Activated CD4-positive, alpha-beta T cell treated with anti-CD3 and anti-CD28 coated beads, Interleukin-2, amount 10 ng/mL, durations not matched to agents 24 days and 14 days (primary cell): ENCODE data around the gene ARID2. TPM values are rescaled to one million over a fixed set of nuclear protein-coding genes. Genes with fewer than 3 reads are reported as not detected.
A peak's percentile ranks its signal among the peaks of the same experiment; 100 is the strongest.

Source experiments
- DNase-seq: peaks from one replicate; pipeline ENCODE4 v3.0.0; 2022
- H3K27ac Mint-ChIP-seq: one replicate; pipeline ENCODE4 v1.8.0; 2022; ENCODE audit warnings: mild to moderate bottlenecking, mixed read lengths
- H3K27me3 Mint-ChIP-seq: one replicate; pipeline ENCODE4 v1.8.0; 2022; ENCODE audit warnings: mixed read lengths
- H3K36me3 Mint-ChIP-seq: one replicate; pipeline ENCODE4 v1.8.0; 2022; ENCODE audit warnings: low read depth, mild to moderate bottlenecking, mixed read lengths
- H3K4me1 Mint-ChIP-seq: one replicate; pipeline ENCODE4 v1.8.0; 2021; ENCODE audit warnings: mixed read lengths
- H3K4me3 Mint-ChIP-seq: one replicate; pipeline ENCODE4 v1.8.0; 2022; ENCODE audit warnings: mild to moderate bottlenecking, moderate library complexity, mixed read lengths
- H3K9me3 Mint-ChIP-seq: one replicate; pipeline ENCODE4 v1.8.0; 2021; ENCODE audit warnings: mixed read lengths
- intact Hi-C: fragments of 100-400 bp; cut with micrococcal nuclease; formaldehyde crosslinking; loops from one replicate; pipeline ENCODE4 v1.15.1; 2023
- total RNA-seq: library from RNA; stranded (reverse); gene quantifications from 2 replicates; pipeline ENCODE4 v1.2.3, GENCODE V29; 2022

The ARID2 gene
- total RNA-seq, 1 donor from 2014 or later = 36.4 TPM

DNA sequence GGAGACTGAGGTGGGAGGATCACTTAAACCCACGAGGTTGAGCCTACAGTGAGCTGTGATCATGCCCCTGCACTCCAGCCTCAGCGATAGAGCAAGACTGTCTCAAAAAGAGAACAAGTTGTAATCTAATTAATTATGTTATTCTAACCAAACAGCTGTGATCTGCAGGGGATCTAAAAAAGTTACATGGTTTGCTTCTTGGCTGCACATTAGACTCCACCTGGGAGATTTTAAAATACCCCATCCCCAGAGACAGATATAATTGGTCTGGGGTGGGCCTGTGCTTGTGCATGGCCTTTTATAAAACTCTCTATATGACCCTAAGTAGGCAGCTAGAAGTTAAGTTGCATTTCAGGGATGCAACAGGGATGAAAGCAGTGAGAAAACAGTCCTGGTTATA lies 184.1 kb downstream of the ARID2 start:
- Mint-ChIP-seq H3K27ac (no peak overlapping the region), H3K9me3 (no peaks in the 10 kb centered on the region), H3K27me3 (no peaks in the 10 kb centered on the region)

DNA sequence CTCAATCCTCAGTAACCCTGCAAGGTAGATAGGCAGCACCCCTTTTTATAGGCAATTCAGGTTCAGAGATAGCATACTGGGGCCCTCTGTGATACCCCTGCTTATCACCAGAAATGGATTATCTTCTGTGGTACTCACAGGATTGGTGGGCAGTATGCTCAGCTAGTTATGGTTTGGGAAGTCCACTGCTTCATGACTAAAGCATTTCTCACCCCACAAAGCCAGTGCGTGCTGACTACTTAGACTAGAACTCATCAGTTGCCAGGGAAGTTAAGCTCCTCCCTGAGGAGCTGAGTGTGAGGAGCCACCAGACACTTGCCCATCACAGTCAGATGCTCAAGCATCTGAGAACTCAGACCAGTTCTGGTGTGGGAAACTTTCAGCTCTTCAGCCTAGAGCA lies 184.6 kb downstream of the ARID2 start:
- no peaks in the 10 kb centered on the region for H3K27me3 Mint-ChIP-seq
- intact Hi-C loops = no loop called here
- H3K4me1 Mint-ChIP-seq = no peaks in the 10 kb centered on the region
- H3K27ac Mint-ChIP-seq = no peak overlapping the region
- peaks cover 17% of the 10 kb centered on the region for H3K36me3 Mint-ChIP-seq
- H3K9me3 Mint-ChIP-seq = no peaks in the 10 kb centered on the region
- DNase-seq = no peak
- H3K4me3 Mint-ChIP-seq = no peak overlapping the region

More for the DNA sequence above, 184.1 kb downstream of the ARID2 start:
- no peak for DNase-seq
- intact Hi-C loops = no loop called here
- Mint-ChIP-seq H3K4me3 (no peak overlapping the region), H3K4me1 (no peaks in the 10 kb centered on the region), H3K36me3 (peaks cover 16% of the 10 kb centered on the region)

DNA sequence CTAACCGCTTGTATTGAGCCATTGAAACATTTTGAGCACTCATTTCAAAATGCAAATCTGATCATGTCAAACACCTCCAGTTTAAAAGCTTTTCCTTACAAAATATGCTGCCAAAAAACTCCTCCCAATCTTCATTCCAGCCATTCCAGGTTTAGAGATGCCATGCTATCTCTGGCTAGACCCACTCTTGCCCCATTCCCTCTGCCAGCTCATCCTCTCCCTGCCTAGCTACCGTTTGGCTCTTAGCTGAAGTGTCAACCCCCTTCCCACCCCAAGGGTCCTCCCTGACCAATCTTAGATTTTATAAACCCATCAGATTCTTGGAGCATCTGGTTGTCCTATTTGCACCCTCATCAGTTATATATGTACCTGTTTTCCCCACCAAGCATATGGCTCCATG lies 185.9 kb downstream of the ARID2 start:
- DNase-seq = no peak
- Mint-ChIP-seq H3K36me3 (peaks cover 14% of the 10 kb centered on the region), H3K27ac (no peak overlapping the region), H3K27me3 (no peaks in the 10 kb centered on the region), H3K9me3 (no peaks in the 10 kb centered on the region), H3K4me1 (no peaks in the 10 kb centered on the region), H3K4me3 (no peak overlapping the region)
- intact Hi-C loops = no loop called here

DNA sequence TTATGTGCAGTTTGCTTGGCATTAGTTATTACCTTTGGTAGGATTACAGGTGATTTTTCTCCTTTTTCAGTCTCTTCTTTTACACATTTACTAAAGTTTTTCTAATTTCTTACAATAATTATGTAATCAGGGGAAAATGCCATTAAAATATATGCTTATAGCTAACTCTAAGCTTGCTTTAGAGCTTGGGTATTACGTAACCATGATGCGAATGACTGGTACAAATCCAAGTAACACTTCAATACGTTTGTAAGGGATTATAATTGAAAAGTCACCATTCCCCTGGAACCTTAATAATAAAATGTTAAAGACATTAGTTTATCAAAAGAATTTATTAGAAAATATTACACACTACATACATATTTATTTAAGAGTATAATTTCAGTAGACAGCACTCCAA lies 189.3 kb downstream of the ARID2 start:
- intact Hi-C loops = no loop called here
- H3K27me3 Mint-ChIP-seq = no peaks in the 10 kb centered on the region
- H3K27ac Mint-ChIP-seq = no peak overlapping the region
- H3K4me3 Mint-ChIP-seq = no peak overlapping the region
- H3K4me1 Mint-ChIP-seq = no peaks in the 10 kb centered on the region
- DNase-seq = no peak
- H3K9me3 Mint-ChIP-seq = no peaks in the 10 kb centered on the region
- peaks cover 30% of the 10 kb centered on the region for H3K36me3 Mint-ChIP-seq

DNA sequence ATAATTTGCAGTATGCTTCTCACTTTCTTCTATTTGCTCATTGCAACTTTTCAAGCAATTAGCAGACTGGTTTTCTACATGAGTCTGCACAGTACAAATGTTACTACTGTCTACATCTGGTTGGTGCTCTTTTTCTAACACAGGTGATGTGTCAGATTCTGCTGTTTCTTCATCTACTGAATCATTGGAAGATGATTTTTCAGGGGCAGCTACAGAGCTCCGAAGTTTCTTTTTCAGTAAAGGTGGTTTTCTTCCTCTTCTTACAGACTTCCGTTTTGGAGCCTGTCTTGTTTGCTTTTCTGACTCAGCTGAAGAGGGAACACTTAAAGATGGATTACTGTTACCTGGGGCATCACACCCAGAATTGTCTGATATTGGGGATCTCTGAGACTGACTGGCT lies 198.8 kb downstream of the ARID2 start:
- intact Hi-C loops = no loop called here
- peaks cover 3% of the 10 kb centered on the region for H3K4me1 Mint-ChIP-seq
- H3K36me3 Mint-ChIP-seq = peaks cover 55% of the 10 kb centered on the region
- H3K9me3 Mint-ChIP-seq = no peaks in the 10 kb centered on the region
- peak overlapping the region; percentile 1 for H3K4me3 Mint-ChIP-seq
- DNase-seq = no peak
- H3K27me3 Mint-ChIP-seq = no peaks in the 10 kb centered on the region
- no peak overlapping the region for H3K27ac Mint-ChIP-seq

DNA sequence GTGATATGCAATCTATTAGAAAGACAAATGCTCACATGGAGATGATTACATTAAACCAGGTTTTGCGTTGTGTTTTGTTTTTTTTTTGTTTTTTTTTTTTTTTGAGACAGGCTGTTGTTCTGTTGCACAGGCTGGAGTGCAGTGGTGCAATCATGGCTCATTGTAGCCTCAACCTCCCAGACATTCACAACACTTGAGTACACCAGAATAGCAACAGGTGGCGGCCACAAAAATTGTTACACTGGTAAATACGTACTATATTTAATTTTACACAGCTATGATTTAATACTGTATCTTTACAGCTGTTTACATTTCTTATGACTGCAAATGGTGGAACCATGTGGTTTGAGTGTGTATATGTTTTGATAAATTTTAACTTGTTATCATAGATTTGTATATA lies 200.9 kb downstream of the ARID2 start:
- DNase-seq = peak; percentile 5
- Mint-ChIP-seq H3K27ac (no peak overlapping the region), H3K9me3 (no peaks in the 10 kb centered on the region), H3K4me3 (no peak overlapping the region), H3K4me1 (peaks cover 3% of the 10 kb centered on the region), H3K36me3 (peaks cover 48% of the 10 kb centered on the region), H3K27me3 (no peaks in the 10 kb centered on the region)
- intact Hi-C loops = no loop called here

DNA sequence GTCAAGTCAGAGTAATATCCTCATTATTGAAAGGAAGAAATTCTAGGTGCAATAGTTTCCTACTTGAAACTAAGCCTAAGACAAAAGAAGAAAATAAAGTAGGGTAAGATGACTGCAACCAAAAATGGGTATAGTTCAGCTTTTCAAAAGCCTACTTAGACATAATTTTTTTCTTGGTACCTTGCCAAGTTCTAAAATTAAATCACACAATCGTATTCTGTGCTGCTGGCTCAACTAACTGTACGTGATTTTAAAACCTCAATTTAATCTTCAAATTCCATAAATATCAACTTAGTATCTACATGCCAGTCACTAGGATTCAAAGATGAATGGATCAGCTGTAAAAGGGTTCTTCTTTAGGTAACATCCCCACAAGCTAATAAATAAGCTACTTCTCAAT lies 204.0 kb downstream of the ARID2 start:
- intact Hi-C loops = no loop called here
- Mint-ChIP-seq H3K27me3 (no peaks in the 10 kb centered on the region), H3K4me3 (no peak overlapping the region), H3K27ac (no peak overlapping the region), H3K36me3 (peaks cover 33% of the 10 kb centered on the region), H3K9me3 (no peaks in the 10 kb centered on the region), H3K4me1 (peaks cover 4% of the 10 kb centered on the region)
- no peak for DNase-seq

DNA sequence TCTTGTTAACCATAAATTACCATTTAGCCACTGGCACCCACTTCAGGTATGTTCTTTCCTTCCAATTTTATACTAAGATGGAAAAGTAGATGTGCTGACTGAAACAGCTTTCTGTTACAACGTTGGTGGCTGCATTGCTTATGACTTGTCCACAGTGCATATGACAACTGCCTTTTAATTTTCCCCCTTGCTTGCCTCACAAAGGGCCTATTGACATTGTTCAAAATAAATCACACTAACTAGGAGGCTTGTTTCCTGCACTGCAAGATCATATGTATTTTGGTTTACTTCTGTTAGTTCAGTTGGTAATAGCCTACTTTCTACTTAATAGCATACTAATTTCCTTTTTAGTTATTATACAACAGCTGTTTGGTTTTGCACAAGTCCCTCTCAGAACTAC lies 205.4 kb downstream of the ARID2 start:
- Mint-ChIP-seq H3K4me3 (no peak overlapping the region), H3K27ac (no peak overlapping the region), H3K36me3 (peaks cover 32% of the 10 kb centered on the region), H3K4me1 (peaks cover 4% of the 10 kb centered on the region), H3K9me3 (no peaks in the 10 kb centered on the region), H3K27me3 (no peaks in the 10 kb centered on the region)
- no peak for DNase-seq
- intact Hi-C loops = no loop called here

DNA sequence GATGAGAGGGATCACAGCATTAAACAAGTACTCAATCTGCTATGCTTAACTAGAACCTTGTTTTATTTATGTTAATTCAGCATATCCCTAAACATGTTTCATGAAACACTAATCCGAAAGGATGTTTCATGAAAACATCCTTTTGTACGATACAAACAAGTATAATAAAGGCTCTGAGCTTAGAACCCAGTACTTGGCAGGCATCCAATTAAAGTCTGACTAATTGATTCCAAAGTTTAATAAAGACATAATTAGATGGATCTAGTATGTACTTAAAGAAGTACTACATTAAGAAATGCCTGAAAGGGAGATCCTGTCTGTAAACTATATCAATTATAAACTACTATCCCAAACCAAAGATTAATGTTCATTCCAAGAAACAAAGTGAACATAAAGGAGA lies 209.1 kb downstream of the ARID2 start:
- Mint-ChIP-seq H3K9me3 (peaks cover 11% of the 10 kb centered on the region), H3K4me1 (peaks cover 4% of the 10 kb centered on the region), H3K4me3 (no peak overlapping the region), H3K36me3 (peaks cover 42% of the 10 kb centered on the region), H3K27ac (no peak overlapping the region), H3K27me3 (no peaks in the 10 kb centered on the region)
- intact Hi-C loops = no loop called here
- no peak for DNase-seq

DNA sequence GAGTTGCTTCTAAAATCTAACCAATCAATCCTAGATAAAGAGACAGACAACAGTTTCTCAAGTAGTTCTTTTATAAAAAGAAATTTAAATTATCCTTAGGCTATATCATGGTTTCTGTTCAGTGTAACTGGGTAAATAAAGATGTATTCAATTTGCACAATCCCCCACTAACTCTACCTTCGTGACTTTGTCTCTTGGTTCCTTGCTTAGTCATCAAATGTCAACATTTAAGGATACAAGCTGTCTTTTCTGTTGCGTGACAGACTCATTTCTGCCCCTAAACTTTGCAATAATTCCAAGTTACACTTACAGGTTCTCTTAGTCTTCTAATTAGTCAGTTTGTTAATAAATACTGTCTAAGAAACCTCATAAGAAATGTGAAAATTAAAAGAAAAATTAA lies 210.3 kb downstream of the ARID2 start:
- no peak overlapping the region for H3K4me3 Mint-ChIP-seq
- H3K9me3 Mint-ChIP-seq = peaks cover 11% of the 10 kb centered on the region
- H3K36me3 Mint-ChIP-seq = peaks cover 53% of the 10 kb centered on the region
- no peak overlapping the region for H3K27ac Mint-ChIP-seq
- H3K27me3 Mint-ChIP-seq = no peaks in the 10 kb centered on the region
- peaks cover 4% of the 10 kb centered on the region for H3K4me1 Mint-ChIP-seq
- no peak for DNase-seq
- intact Hi-C loops = no loop called here

DNA sequence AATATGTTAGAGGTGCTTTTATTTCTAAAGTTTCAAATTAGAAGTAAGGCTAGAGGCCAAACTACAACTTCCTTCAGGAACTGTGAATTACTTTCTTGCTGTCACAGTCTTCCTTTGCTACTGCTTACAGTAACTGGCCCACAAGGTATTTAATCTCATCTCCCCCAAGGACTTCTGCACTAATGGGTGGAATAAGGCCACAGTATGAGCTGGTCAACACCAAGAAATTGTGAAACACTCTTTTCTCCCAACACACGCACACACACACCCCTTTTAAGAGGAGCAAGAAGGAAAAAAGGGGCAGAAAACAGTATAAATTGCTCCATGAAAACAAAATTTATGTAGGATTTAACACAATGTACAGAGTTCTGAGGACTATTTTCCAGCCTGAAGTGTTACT lies 215.3 kb downstream of the ARID2 start:
- intact Hi-C loops = no loop called here
- Mint-ChIP-seq H3K4me3 (no peak overlapping the region), H3K27me3 (no peaks in the 10 kb centered on the region), H3K27ac (peak overlapping the region; percentile 5), H3K9me3 (peaks cover 11% of the 10 kb centered on the region), H3K36me3 (peaks cover 74% of the 10 kb centered on the region), H3K4me1 (peaks cover 3% of the 10 kb centered on the region)
- no peak for DNase-seq

DNA sequence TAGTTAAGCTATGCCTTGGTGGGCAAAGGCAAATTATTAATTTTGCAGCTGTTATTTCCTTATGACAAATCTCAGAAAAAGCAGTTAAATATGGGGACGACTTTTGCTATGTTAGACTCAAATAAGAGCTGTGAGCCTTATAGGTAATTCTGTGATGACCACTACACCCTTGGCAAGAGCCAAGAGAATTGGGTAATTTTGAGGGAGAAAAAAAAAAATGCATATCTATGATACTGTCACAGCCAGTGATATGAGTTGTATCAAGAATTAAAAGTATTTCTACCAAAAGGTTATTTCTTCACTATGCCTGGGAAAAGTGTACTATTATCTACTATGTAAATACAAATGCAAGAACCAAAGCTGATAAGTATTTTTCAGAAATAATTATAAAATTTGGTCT lies 216.9 kb downstream of the ARID2 start:
- H3K4me3 Mint-ChIP-seq = no peak overlapping the region
- peaks cover 10% of the 10 kb centered on the region for H3K9me3 Mint-ChIP-seq
- DNase-seq = no peak
- H3K36me3 Mint-ChIP-seq = peaks cover 68% of the 10 kb centered on the region
- H3K4me1 Mint-ChIP-seq = peaks cover 3% of the 10 kb centered on the region
- intact Hi-C loops = no loop called here
- no peak overlapping the region for H3K27ac Mint-ChIP-seq
- H3K27me3 Mint-ChIP-seq = no peaks in the 10 kb centered on the region

DNA sequence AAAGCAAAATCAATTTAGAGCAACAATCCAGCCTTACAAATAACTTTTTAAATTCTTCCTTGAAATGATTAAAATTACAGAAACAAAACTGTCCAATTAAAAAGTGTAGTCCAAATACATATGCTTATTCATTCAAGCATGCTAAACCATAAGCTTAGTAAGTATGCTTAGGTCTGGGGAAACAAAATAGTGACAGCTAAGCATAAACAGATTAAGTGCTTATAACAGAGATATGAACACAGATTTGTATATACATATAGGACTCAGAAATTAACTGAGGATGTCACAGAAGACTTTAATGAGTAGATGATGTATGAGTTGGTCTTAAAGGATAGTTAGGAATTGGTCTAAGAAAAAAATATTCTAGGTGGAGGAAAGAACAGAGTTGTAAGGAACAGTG lies 219.0 kb downstream of the ARID2 start:
- Mint-ChIP-seq H3K9me3 (no peaks in the 10 kb centered on the region), H3K36me3 (peaks cover 56% of the 10 kb centered on the region), H3K4me3 (no peak overlapping the region), H3K4me1 (peaks cover 3% of the 10 kb centered on the region), H3K27me3 (no peaks in the 10 kb centered on the region), H3K27ac (no peak overlapping the region)
- intact Hi-C loops = no loop called here
- no peak for DNase-seq
